Measurements from ENCODE around the gene UBASH3B. TPM values are rescaled to one million over a fixed set of nuclear protein-coding genes. Genes with fewer than 3 reads are reported as not detected.

UBASH3B gene
- total RNA-seq, 1 experiment from 2014 or later = 8.0 TPM

GRCh38 chr11:122627745-122628144 is 27.8 kb upstream of the UBASH3B start:
- TF ChIP-seq CTCF (conservative IDR thresholded peaks at IDR 0.05) = no peak
- no peak overlapping the region for H3K56ac ChIP-seq (ENCODE audit: insufficient read length, low read depth, low read length)
- H3T11ph ChIP-seq (ENCODE audit: low read length) = no peak overlapping the region
- DNase-seq = no peak
- H3K23me2 ChIP-seq (ENCODE audit: insufficient read length, low read depth, low read length, poor library complexity, severe bottlenecking) = no peaks in the 10 kb centered on the region
- no peak overlapping the region for H3K9ac ChIP-seq (ENCODE audit: extremely low read depth, insufficient read length, low read length)
- H2AFZ ChIP-seq (ENCODE audit: low read length) = no peak overlapping the region
- H3K4me2 ChIP-seq (ENCODE audit: insufficient read depth, insufficient read length, low read length) = no peak overlapping the region
- H4K5ac ChIP-seq (ENCODE audit: insufficient read length, low read depth, low read length) = no peak overlapping the region
- no peaks in the 10 kb centered on the region for H3K79me2 ChIP-seq (ENCODE audit: insufficient read depth, low read length)
- no peak overlapping the region for H4K8ac ChIP-seq (replicated peaks; ENCODE audit: insufficient read length, low read depth, low read length)
- no peak overlapping the region for H3K27ac ChIP-seq (ENCODE audit: insufficient read length, low read depth, low read length)
- no peaks in the 10 kb centered on the region for H3K9me3 ChIP-seq (ENCODE audit: control insufficient read depth, low read depth, low read length)
- no peak overlapping the region for H3K4ac ChIP-seq (ENCODE audit: low read depth, low read length)
- H3K27ac Mint-ChIP-seq = no peak overlapping the region
- no peaks in the 10 kb centered on the region for H4K20me1 ChIP-seq (ENCODE audit: control insufficient read depth, insufficient read depth, insufficient read length)
- H3K36me3 Mint-ChIP-seq (ENCODE audit: insufficient read depth in 1 of 3, low read depth in 3 of 3) = no peaks in the 10 kb centered on the region
- no peak overlapping the region for H2BK5ac ChIP-seq (ENCODE audit: insufficient read length, low read length)
- peaks cover 2 to 7% of the 10 kb centered on the region in 2 experiments for H3K4me1 Mint-ChIP-seq
- no peak overlapping the region for H2BK20ac ChIP-seq (ENCODE audit: low read depth, low read length, poor library complexity, severe bottlenecking)
- H2BK120ac ChIP-seq (ENCODE audit: low read depth, low read length, poor library complexity, severe bottlenecking) = no peak overlapping the region
- no peak overlapping the region for H2BK15ac ChIP-seq (ENCODE audit: low read depth, low read length)
- no peak overlapping the region for H3K14ac ChIP-seq (ENCODE audit: insufficient read depth, low read length)
- no peaks in the 10 kb centered on the region for H3K4me1 ChIP-seq (ENCODE audit: insufficient read depth, low read length)
- no peaks in the 10 kb centered on the region for H3K27me3 ChIP-seq (ENCODE audit: insufficient read depth, low read length)
- no peak overlapping the region for H3K23ac ChIP-seq (ENCODE audit: insufficient read length, low read depth, low read length)
- H2BK12ac ChIP-seq (ENCODE audit: insufficient read length, low read depth, low read length) = no peak overlapping the region
- H3K79me1 ChIP-seq (ENCODE audit: insufficient read depth, low read depth, low read length, poor library complexity, severe bottlenecking) = no peaks in the 10 kb centered on the region
- no peak overlapping the region for H3K18ac ChIP-seq (ENCODE audit: insufficient read length, low read depth, low read length)
- H3K27me3 Mint-ChIP-seq (ENCODE audit: low read depth) = no peaks in the 10 kb centered on the region; the same call in 1 of the 2 replicates
- no peak overlapping the region for H4K91ac ChIP-seq (ENCODE audit: insufficient read length, low read depth, low read length)
- no peak overlapping the region for H2AK5ac ChIP-seq (ENCODE audit: insufficient read length, low read length)
- H3K4me3 Mint-ChIP-seq = no peak overlapping the region
- WGBS (ENCODE audit: extremely low coverage, insufficient read length, low lambda C conversion rate) = no CpG with 5 or more reads among the region's 3 CpGs
- H3K9me3 Mint-ChIP-seq = no peaks in the 10 kb centered on the region
